ENCODE results near the gene TAC3.
"Not testable (repeated sequence)": the region's sequence is repeated elsewhere in the genome, so short reads cannot be mapped to it uniquely, and the experiment has no call there.

Gene TAC3

DNA sequence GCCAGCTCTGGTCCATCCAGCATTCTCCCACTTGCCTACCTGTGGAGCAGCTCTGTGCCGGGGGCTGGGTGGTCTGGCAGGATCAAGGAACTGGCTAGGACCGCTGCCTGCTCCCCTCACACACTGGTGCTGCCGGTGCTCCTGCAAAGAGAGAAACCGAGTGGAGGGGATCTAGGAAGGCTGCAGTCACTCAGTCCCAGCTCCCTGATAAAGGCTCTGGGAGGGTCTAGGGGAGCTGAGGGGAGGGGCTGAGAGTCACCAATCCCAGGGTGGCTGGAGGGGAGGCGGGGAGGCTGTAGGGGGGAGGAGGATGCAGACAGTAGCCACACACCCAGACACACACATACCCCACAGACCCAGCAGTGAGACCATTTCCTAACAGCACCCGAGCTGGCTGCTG lies at the start of gene TAC3:
Gene TAC3 (minus strand): TSS at position 182 of the 400 bp plus-strand sequence. CDS start 732 bp downstream, outside the sequence.
- no peak for DNase-seq (ENCODE audit: low spot score)

GRCh38 chr12:57063991-57064685 lies 47.8 kb upstream of the TAC3 start:
- no peak for DNase-seq (ENCODE audit: low spot score)

DNA sequence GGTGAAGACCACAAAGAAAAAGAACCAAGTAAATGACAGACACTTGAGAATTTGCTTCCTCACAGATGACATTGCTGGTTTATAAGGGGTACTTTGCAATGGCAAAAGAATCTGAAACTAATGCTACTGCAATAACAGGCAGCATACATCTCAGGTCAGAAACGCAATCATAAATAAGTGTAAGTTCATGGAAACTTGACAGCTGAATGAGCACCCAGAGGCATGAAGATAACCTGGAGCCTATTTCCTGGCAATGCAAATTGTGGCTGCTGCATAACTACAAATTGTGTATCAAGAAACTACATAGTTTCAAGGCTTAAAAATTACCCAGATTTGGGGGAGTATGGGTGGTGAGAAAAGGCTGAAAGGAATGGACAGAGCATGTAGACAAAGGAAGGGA lies 42.1 kb upstream of the TAC3 start:
- DNase-seq (ENCODE audit: low spot score), result no peak

DNA sequence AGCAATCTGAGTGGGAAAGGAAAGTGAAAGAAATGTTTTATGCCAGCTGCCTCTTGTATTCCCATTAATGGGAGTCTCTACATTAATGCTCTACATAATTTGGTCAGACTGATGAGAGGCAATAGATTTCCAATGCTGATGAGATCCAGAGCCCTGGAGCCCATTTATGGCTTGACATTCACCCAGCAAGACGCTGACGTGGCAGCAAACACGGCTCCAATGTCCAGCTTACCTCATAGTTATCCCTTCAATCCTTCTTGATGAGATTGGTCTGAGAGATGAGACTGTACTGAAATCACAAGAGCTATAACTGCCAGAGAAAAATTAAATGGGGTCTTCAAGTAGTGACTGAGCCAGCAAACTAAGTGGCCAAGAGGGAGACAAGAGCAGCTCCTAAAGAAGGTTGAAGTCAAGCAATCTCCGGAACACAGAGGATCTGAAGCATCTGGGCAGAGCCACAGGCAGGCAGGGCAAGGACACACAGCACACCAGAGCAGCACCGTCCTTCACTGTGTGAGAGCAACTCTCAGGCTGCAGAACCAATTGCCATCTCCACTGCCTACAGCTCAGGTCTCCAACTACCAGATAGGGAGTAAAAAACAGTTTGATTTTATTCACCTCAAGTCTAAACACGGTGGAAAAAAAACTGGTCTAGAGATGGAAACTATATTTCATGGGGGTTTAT lies 40.9 kb upstream of the TAC3 start:
- no peak for DNase-seq (ENCODE audit: low spot score)

DNA sequence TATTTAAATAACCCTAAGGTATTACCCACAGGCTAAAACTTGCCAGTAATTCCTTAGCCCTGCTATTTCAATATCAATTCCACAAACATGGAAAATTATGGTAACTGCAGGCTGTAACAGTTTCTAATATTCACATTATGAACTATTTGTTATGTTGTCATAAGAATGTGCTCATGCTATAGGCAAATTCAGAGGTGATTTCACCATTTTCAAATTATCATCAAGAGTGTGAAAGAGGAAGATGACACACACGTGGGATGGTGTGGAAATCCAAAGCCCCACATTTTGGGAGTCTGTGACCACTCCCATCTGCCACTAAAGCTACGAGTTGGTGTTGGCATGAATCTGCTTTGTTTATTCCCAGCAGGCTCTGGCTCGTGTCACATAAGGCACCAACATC lies 39.5 kb upstream of the TAC3 start:
- no peak for DNase-seq (ENCODE audit: low spot score)

- not testable (repeated sequence) for DNase-seq (ENCODE audit: low spot score)
These were observed 37.6 kb upstream of the TAC3 start for GRCh38 chr12:57053901-57054300.

GRCh38 chr12:57053146-57053545 lies 36.8 kb upstream of the TAC3 start:
- DNase-seq (ENCODE audit: low spot score), result not testable (repeated sequence)

- DNase-seq (ENCODE audit: low spot score), result no peak
These were observed 34.7 kb upstream of the TAC3 start for GRCh38 chr12:57051011-57051410.

DNA sequence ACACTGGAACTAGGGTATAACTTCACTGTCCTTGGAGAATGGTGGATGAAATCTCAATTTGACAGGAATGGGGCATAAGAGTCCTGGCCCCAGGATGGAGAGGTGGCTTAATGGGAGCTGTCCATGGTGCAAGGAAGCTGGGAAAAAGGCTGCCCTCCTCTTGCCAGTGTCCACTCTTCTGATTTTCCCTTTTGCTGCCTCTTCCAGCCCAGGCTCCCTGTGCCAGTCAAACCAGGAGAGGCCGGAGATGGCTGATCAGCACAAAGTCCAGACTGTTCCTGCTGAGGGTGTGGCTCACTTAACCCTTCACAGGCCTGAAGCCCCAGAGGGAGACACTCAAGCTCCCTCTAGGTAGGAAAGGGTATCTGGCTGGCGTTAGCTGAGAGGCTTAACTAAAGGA lies 33.6 kb upstream of the TAC3 start, which contains the start of gene MYO1A:
Gene MYO1A (minus strand): TSS at position 240 of the 400 bp plus-strand sequence. CDS start 1,806 bp downstream, outside the sequence.
- DNase-seq (ENCODE audit: low spot score), result no peak

DNA sequence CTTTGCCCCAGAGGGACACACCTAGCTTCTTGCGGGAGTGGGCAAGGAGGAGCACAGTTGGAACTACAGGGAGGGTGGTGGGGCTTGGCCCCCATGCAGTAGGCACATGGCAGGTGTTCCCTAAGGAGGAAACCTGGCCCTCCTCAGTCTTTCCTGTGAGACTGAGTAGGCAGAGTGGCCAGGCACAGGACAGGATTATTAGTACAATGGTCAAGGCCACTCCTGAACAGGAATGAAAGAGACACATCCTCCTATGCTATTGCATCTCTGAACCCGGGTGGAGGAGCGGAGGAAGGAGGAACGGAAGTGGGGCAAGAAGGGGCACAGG lies 32.8 kb upstream of the TAC3 start:
- no peak for DNase-seq (ENCODE audit: low spot score)

GRCh38 chr12:57048423-57049118 lies 32.2 kb upstream of the TAC3 start:
- DNase-seq (ENCODE audit: low spot score), result no peak

DNA sequence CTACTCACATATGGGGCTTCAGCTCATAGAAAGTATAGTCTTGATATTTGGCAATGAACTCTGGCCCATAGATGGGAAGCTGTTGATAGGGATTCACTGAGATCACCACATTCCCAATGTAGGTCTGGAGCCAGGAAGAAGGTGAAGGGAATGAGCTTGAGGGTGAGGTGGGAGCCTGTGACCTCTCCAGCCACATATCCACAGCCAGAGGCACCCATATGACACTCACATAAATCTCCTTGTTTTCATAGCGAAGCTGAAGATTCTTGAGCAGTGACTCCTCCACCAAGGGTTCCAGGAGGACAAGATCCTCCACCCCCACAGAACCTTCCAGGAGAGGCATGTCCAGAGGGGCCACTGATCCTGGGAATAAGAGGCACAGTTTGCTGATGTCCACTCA lies 31.7 kb upstream of the TAC3 start:
- no peak for DNase-seq (ENCODE audit: low spot score)

DNA sequence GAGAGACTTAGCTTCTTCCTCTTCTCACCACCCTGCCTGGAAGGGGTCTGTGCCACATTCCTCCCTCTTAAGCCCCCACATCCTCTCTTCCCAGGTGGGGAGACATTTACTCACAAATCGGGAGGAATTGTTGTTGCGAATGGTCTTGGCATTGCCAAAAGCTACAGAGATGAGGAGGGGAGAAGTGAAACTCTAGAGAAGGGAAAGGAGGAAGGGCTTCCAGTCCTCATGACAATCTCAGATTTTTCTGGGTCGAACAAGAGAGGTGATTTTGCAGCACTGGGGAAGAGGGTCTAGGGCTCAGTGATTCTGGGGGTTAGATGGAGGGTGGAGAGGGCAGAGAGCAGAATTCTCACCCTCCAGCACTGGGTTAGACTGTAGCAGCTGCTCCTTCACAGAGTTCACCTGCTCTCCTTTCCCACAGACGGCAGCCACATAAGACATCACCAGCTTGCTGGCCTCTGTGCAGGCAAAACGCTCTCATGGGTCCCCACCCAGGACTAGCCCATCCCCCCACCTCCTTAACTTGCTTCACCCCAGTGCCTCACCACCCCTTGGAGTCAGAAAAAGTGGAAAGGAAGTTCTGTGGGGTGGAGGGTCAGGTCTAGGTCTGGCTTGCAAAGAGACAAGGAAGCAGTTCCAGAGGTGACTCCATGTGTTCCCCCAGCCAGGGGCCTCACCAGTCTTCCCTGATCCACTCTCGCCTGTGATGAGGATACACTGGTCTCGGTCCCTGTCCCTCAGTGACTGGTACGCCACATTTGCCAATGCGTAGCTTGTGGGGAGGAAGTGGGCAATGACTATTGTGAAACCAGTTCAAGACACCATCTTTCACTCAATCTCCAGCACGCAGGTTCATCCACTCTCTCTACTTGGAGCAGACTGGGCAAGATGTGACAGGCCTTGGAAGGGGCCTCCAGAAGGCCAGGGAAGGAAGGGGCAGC lies 30.9 kb upstream of the TAC3 start:
- DNase-seq (ENCODE audit: low spot score), result peak; percentile 33

DNA sequence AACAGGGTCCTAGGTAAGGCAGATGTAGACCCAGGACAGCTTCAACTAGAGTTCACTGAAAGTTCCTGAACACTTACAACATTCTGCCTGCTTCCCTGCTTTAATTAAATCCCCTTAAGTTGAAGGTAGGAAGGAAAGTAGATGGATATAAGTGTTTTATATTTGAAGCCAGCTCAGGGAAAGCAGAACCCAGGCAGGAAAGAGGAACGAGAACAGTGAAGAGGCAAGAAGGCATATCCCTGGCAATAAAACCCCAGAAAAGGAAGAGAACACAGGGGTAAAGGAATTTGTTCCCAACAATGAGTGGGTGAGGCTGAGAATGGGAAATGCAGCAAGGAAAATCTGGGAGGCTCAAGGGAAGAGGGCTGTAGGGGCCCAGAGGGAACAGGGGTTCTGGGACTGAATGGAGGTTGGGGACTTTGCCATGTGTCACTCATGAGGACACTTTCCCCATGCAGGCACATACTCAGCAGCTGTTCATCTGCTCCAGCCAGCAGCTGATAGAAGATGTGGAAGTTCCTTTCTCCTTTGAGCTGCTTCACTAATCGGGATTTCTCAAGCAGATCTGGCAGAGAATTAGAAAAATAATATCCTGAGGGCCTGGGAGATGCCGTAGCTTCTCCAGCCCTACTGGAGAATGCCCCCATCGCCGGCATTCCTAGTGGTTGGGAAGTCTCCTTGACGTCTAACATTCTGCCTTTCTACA lies 29.9 kb upstream of the TAC3 start:
- no peak for DNase-seq (ENCODE audit: low spot score)

DNA sequence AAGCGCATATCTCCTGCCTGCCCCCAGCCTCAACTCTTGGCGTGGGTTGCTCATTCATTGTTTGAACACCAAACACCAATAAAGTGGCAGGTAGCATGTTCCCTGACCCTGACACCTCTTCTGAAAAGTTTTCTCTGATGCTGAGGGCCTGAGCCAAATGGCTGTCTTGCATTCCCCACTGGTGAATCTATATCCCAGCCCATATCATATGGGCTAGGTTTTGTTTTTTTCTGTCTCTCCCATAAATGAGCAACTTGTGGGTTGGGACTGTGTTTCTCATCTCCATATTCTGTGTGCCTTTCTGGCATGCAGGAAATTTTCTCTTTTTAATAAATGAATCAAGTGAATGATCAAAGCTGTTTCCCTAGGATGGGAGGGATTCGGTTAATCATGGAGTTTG lies 28.6 kb upstream of the TAC3 start:
- no peak for DNase-seq (ENCODE audit: low spot score)

- DNase-seq (ENCODE audit: low spot score), result no peak
These were observed 28.1 kb upstream of the TAC3 start for GRCh38 chr12:57044468-57044867.

DNA sequence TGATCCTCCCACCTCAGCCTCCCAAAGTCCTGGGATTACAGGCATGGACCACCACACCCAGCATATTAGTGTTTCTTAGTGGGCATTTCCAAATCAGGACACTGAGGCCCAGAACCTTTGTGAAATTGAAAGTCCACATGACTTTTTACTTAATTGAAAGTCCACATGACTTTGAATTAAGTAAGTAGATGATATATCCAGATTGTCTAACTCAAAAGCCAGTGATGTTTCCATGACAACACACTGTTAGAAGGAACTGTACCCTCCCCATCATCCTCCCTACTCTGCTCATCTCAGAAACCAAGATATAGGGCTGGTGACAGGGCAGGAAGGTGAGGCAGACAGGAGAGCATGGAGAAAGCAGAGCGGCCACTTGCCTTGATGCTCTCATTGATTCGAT lies 26.4 kb upstream of the TAC3 start:
- DNase-seq (ENCODE audit: low spot score), result no peak

- no peak for DNase-seq (ENCODE audit: low spot score)
These were observed 24.4 kb upstream of the TAC3 start for GRCh38 chr12:57040750-57041149.

GRCh38 chr12:57040211-57040610 lies 23.9 kb upstream of the TAC3 start:
- no peak for DNase-seq (ENCODE audit: low spot score)

DNA sequence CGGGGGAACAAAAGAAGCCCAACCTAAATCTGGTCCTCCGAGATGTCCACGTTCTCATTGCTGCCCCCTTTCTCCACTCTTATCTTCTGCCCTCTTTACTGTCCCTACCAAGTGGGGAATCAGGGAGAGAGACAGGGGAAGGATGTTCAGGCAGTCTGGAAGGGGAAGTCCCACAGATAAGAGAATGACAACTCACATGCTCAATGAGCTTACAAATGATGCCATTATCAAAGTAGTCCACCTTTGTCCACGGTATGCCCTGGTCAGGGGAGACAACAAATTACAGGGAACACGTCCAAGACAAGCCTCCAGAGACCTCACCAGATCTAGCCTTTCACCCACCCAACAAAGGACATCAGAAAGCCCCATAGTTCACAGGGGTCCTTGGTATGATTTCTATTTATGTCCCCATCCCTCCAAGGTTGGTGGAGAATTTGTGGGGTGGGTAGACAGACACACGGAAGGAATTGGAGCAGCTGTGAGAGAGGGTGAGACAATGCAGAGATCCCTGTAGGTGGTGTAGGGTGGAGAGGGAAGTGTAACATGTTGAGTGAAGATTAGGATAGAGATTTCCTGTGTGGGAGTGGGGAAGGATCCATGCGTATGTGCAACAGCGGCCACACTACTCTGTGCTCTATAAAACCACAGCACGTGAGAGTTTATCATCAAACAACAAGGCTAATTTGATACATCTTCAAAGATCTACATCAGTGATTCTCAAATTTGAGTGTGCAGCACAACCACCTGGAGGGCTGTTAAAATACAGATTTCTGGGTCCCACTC lies 22.9 kb upstream of the TAC3 start:
- no peak for DNase-seq (ENCODE audit: low spot score)

DNA sequence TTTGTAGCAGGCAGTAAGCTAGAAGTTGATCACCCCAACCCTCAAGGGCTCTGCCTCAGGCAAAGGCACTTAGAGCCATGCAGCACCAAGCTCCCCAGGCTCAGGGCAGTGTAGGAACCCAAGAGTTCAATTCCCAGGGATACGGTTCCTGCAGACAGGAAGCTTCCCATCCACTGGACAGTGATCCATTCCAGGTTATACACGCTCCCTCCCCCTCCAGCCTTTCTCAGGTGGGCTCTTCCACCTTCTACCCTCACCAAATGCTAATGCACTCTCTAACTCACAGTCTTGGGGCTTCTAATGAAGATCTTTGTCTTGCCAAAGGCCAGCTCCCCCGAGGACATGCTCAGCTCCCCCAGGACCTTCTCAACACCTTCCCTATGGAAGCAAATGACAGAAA lies 20.9 kb upstream of the TAC3 start:
- no peak for DNase-seq (ENCODE audit: low spot score)
